Measurements from ENCODE around the gene EPC1. TPM values are rescaled to one million over a fixed set of nuclear protein-coding genes. Genes with fewer than 3 reads are reported as not detected.

The EPC1 gene
- total and polyA plus RNA-seq, 2 of the 8 experiments (the other 6 are each of a cell fraction or from before 2014, with no cell fraction given) = 23.7 to 42.3 TPM

- no peak overlapping the region for H2AFZ ChIP-seq (ENCODE audit: low read length)
- no peak overlapping the region for H3K4ac ChIP-seq (replicated peaks; ENCODE audit: insufficient read length, low read depth, low read length)
- no peak overlapping the region for H4K91ac ChIP-seq (replicated peaks; ENCODE audit: insufficient read length, low read length)
- peaks cover 33 to 95% of the 10 kb centered on the region in 2 experiments for H3K79me2 ChIP-seq (ENCODE audit: control insufficient read depth in 1 of 2, insufficient read depth in 2 of 2, low read length in 2 of 2)
- H3K23ac ChIP-seq (ENCODE audit: insufficient read length) = no peak overlapping the region
- DNase-seq (ENCODE audit: low read depth in 1 of 2, low spot score in 2 of 2) = no peak
- no peaks in the 10 kb centered on the region for H3K27me3 ChIP-seq (replicated peaks in 1 of 4; ENCODE audit: control insufficient read depth in 3 of 4, extremely low read depth in 1 of 4, insufficient read depth in 3 of 4, low read length in 3 of 4)
- no peak overlapping the region for H2BK15ac ChIP-seq (ENCODE audit: low read length)
- no peak for FAIRE-seq
- H3K23me2 ChIP-seq (ENCODE audit: low read depth, low read length) = no peaks in the 10 kb centered on the region
- no peak overlapping the region for H2BK120ac ChIP-seq (replicated peaks; ENCODE audit: low read depth, low read length)
- no peak overlapping the region for H2BK20ac ChIP-seq (ENCODE audit: low read length)
- no peak overlapping the region for H3K27ac ChIP-seq (ENCODE audit: low read depth, low read length)
- no peak overlapping the region for H3K4me2 ChIP-seq (ENCODE audit: insufficient read depth in 1 of 2, low read depth in 2 of 2, low read length in 2 of 2)
- H4K20me1 ChIP-seq (replicated peaks in 1 of 2; ENCODE audit: control insufficient read depth in 1 of 2, insufficient read depth in 2 of 2, low read length in 2 of 2) = peaks cover 2 to 5% of the 10 kb centered on the region in 2 experiments
- H3K36me3 ChIP-seq (ENCODE audit: control insufficient read depth in 2 of 4, insufficient read depth in 4 of 4, low read length in 3 of 4) = peaks cover 0 to 3% (median 0%) of the 10 kb centered on the region in 4 experiments; a peak in 2 of 8 replicates
- no peak overlapping the region for H4K8ac ChIP-seq (ENCODE audit: extremely low read depth, insufficient read depth, low read length)
- H3K4me1 ChIP-seq (replicated peaks in 1 of 4; ENCODE audit: control insufficient read depth in 3 of 4, insufficient read depth in 4 of 4, low read length in 3 of 4) = peaks cover 0 to 3% (median 1%) of the 10 kb centered on the region in 4 experiments; a peak in 2 of 7 replicates
- no peak overlapping the region for H2BK12ac ChIP-seq (ENCODE audit: low read depth, low read length)
- H3K18ac ChIP-seq (ENCODE audit: extremely low read depth, low read length) = no peak overlapping the region
- no peak overlapping the region for H3K56ac ChIP-seq (replicated peaks; ENCODE audit: insufficient read length, low read depth, low read length)
- no peaks in the 10 kb centered on the region for H3K9me3 ChIP-seq (ENCODE audit: insufficient read depth in 2 of 2, low read depth in 1 of 2, low read length in 1 of 2)
- CTCF ChIA-PET (ENCODE audit: partially characterized antibody) = no interaction called here
- H2BK5ac ChIP-seq (ENCODE audit: low read depth, low read length) = no peak overlapping the region
- no peak overlapping the region for H3K9ac ChIP-seq (replicated peaks in 1 of 4; ENCODE audit: extremely low read depth in 1 of 4, low read depth in 3 of 4, low read length in 3 of 4)
- no peak overlapping the region for H3K14ac ChIP-seq (ENCODE audit: insufficient read length)
- no peak overlapping the region for H3K4me3 ChIP-seq (ENCODE audit: extremely low read depth in 1 of 4, insufficient read depth in 2 of 4, low read depth in 3 of 4, low read length in 4 of 4)
- H4K5ac ChIP-seq (ENCODE audit: insufficient read length, low read depth, low read length) = no peak overlapping the region
- H3K79me1 ChIP-seq (ENCODE audit: low read depth, low read length) = peaks cover 3% of the 10 kb centered on the region; the same call in 1 of the 2 replicates
- POLR2A ChIA-PET (ENCODE audit: partially characterized antibody) = interaction anchor here (1.4 to 2.3 kb wide), 3 partner anchors 9 to 80 kb away, joined by 4 to 5 read pairs (median 5); no protein-coding TSS in a partner anchor
- no peak overlapping the region for H2AK5ac ChIP-seq (ENCODE audit: low read depth, low read length)
- 94% methylated on average over 1 of the region's 1 CpG; no CpG with 5 or more reads in 1 of the 2 experiments for WGBS, 2 experiments (ENCODE audit: extremely low coverage in 1 of 2, insufficient coverage in 1 of 2, insufficient read length in 1 of 2, insufficient replicate concordance in 2 of 2, low coverage in 1 of 2, low lambda C conversion rate in 2 of 2, missing lambda C conversion rate in 1 of 2)
- TF ChIP-seq GABPA (IDR thresholded peaks at IDR 0.05; ENCODE audit: borderline replicate concordance, insufficient read depth, low read length) (no peak), SP2 (IDR thresholded peaks at IDR 0.05; ENCODE audit: low read length) (no peak), SAP30 (IDR thresholded peaks at IDR 0.05; ENCODE audit: insufficient read depth, insufficient replicate concordance, low read length) (no peak), CREB1 (IDR thresholded peaks at IDR 0.05) (no peak), RAD21 (IDR thresholded peaks at IDR 0.05 in 1 of 2, conservative IDR thresholded peaks at IDR 0.05 in 1 of 2; ENCODE audit: low read depth in 2 of 2, low read length in 2 of 2) (no peak), BRCA1 (IDR thresholded peaks at IDR 0.05; ENCODE audit: low read depth, low read length) (no peak), BACH1 (IDR thresholded peaks at IDR 0.05; ENCODE audit: low read length) (no peak), PHF8 (conservative IDR thresholded peaks at IDR 0.05; ENCODE audit: low read depth, low read length) (no peak), JUND (IDR thresholded peaks at IDR 0.05; ENCODE audit: low read length) (no peak), TAF7 (optimal IDR thresholded peaks at IDR 0.05; ENCODE audit: borderline replicate concordance, low read depth, low read length) (no peak), TBP (IDR thresholded peaks at IDR 0.05; ENCODE audit: low read depth, low read length) (no peak), POU5F1 (IDR thresholded peaks at IDR 0.05; ENCODE audit: low read depth, low read length) (no peak), FOSL1 (IDR thresholded peaks at IDR 0.05; ENCODE audit: insufficient read depth, low read depth, low read length) (no peak), EP300 (IDR thresholded peaks at IDR 0.05; ENCODE audit: borderline replicate concordance in 1 of 2, low read depth in 2 of 2, low read length in 2 of 2) (no peak), SIRT6 (IDR thresholded peaks at IDR 0.05; ENCODE audit: low read length) (no peak)
Observed at GRCh38 chr10:32341596-32341995, 5.4 kb downstream of the EPC1 start.

All from H1 (cell line).